Measurements from ENCODE around the gene DLG2.

DLG2 gene

GRCh38 chr11:83923961-83924360 is 1703.2 kb downstream of the DLG2 start:
- TF ChIP-seq CTCF (IDR thresholded peaks at IDR 0.05; ENCODE audit: borderline replicate concordance, insufficient read depth, low read depth, low read length): no peak
- H3K4me3 ChIP-seq (ENCODE audit: low read depth, low read length): no peak overlapping the region

GRCh38 chr11:83922953-83923352 is 1704.2 kb downstream of the DLG2 start:
- TF ChIP-seq CTCF (IDR thresholded peaks at IDR 0.05; ENCODE audit: borderline replicate concordance, insufficient read depth, low read depth, low read length): no peak
- no peak overlapping the region for H3K4me3 ChIP-seq (ENCODE audit: low read depth, low read length)

GRCh38 chr11:83922318-83922717 is 1704.8 kb downstream of the DLG2 start:
- TF ChIP-seq CTCF (IDR thresholded peaks at IDR 0.05; ENCODE audit: borderline replicate concordance, insufficient read depth, low read depth, low read length): no peak
- no peak overlapping the region for H3K4me3 ChIP-seq (ENCODE audit: low read depth, low read length)

DNA sequence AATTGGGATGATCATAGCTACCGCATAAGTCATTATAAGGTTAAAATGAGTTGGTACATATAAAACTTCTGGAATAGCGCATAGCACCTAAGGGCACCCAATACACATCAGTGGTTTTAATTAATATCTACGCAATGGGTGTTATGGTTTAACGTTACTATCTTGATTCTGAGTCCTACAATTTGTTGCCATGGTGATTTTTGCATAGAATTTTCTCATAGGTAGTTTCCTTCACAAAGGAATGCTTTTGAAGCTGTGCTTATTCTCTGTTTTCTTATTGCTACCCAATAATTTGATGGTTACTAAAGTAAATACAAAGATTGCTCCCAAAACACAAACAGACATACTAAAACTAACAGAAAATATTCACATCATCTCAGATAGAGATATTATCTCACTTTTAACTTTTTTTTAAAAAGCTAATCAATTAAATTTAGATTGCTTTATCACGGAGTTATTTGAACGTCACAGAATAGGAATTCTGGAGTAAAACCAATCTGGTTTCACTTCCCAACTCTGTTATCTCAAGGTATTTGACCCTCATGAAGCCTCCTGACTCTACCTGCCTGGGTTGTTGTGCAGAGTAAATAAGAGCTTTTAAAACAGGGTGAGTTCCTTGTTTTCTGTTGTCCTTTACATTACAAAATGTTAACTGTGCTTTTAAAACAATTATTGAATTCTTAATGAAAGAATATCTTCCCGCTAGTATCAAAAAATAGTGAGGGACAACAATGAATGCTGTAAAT is 1705.5 kb downstream of the DLG2 start:
- H3K4me3 ChIP-seq (ENCODE audit: low read depth, low read length): no peak overlapping the region
- TF ChIP-seq CTCF (IDR thresholded peaks at IDR 0.05; ENCODE audit: borderline replicate concordance, insufficient read depth, low read depth, low read length): no peak

DNA sequence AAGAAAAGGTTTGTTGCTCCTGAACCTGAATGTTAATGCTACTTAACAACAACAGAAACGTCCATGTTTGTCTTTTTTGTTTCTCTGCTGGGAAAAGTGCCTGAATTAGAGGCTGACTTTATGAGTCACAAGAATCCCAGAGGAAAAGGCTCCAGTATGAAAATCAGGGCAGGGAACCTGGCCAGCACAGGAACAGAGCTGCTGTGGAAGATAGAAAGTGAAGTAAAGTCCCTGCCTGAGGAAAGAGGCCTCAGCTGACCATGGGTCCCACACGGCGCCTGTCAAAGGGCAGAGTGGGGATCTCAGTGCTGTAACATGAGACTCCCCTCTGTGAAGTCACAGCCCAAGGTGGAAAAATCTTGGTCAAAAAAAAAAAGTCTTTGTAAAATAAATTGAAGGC is 1708.7 kb downstream of the DLG2 start:
- H3K4me3 ChIP-seq (ENCODE audit: low read depth, low read length): no peak overlapping the region
- no peak for TF ChIP-seq CTCF (IDR thresholded peaks at IDR 0.05; ENCODE audit: borderline replicate concordance, insufficient read depth, low read depth, low read length)

DNA sequence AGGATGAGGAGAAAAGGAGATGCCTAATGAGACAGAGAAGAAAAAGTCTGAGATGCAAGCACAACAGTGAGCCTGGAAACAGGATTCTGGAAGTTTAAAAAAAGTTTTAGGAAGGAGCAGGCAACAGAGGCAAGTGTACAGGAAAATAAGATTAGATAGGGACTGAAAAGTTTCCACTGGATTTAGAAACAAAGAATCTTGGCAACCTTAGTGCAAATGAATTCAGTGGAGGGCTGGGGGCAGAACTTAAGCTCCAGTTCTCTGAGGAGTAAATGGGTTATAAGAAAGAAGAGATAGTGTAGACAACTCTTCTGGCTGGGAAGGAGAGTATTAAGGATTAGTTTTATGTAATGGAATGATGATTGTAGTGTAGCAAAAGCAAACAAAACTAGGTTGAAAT is 1712.1 kb downstream of the DLG2 start:
- no peak for TF ChIP-seq CTCF (IDR thresholded peaks at IDR 0.05; ENCODE audit: borderline replicate concordance, insufficient read depth, low read depth, low read length)
- H3K4me3 ChIP-seq (ENCODE audit: low read depth, low read length): no peak overlapping the region

All from GM12875 (cell line).